Prostate gland (tissue), 2 donors: Measurements from ENCODE around the gene STK10.

Source experiments
- POLR2AphosphoS5 ChIP-seq: sonication (generic); formaldehyde crosslinking; IDR thresholded peaks from one replicate; pipeline ENCODE4 v1.6.1; 2017; ENCODE audit warnings: antibody characterized with exemption
- TF ChIP-seq, protein P1 (sequence below), 4 experiments: fragments of 200-600 bp in 2 of 4; fragments of 450-650 bp in 2 of 4; sonication (generic) in 2 of 4; IDR thresholded peaks; 1 replicate in 3 of 4; 2 replicates in 1 of 4; pipeline ENCODE4 v1.5.1; 2016 to 2019; ENCODE audit warnings: antibody characterized with exemption in 4 of 4, mild to moderate bottlenecking in 2 of 4, moderate library complexity in 2 of 4

DNA sequence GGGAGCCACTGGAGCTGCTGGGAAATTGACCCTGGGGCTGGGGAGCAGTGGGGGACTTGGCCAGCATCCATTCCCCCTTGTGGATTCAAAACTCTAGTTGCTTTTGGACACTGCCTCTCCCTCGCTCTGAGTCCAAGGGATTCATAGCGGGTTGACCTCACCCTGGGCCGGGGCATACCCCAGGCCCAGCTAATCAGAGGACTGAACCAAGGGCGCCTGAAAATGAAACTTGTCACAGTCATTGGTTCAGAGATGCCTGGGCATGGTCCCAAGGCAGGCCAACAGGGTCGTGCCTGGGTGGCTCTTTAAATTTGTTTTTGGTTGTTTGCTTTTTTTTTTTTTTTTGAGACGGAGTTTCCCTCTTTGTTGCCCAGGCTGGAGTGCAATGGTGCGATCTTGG, 22.6 kb downstream of the STK10 start:
- TF ChIP-seq, protein P1, sequence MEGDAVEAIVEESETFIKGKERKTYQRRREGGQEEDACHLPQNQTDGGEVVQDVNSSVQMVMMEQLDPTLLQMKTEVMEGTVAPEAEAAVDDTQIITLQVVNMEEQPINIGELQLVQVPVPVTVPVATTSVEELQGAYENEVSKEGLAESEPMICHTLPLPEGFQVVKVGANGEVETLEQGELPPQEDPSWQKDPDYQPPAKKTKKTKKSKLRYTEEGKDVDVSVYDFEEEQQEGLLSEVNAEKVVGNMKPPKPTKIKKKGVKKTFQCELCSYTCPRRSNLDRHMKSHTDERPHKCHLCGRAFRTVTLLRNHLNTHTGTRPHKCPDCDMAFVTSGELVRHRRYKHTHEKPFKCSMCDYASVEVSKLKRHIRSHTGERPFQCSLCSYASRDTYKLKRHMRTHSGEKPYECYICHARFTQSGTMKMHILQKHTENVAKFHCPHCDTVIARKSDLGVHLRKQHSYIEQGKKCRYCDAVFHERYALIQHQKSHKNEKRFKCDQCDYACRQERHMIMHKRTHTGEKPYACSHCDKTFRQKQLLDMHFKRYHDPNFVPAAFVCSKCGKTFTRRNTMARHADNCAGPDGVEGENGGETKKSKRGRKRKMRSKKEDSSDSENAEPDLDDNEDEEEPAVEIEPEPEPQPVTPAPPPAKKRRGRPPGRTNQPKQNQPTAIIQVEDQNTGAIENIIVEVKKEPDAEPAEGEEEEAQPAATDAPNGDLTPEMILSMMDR (IDR thresholded peaks at IDR 0.05): no peak
- TF ChIP-seq POLR2AphosphoS5: no peak
